ENCODE results near the gene AXIN1. TPM values are rescaled to one million over a fixed set of nuclear protein-coding genes. Genes with fewer than 3 reads are reported as not detected.
"Not testable (repeated sequence)": the region's sequence is repeated elsewhere in the genome, so short reads cannot be mapped to it uniquely, and the experiment has no call there.

AXIN1 gene
- total RNA-seq, 2 experiments from 2014 or later = 22.3 to 25.7 TPM

GRCh38 chr16:273547-274421, 78.7 kb downstream of the AXIN1 start:
- CTCF ChIA-PET = no interaction called here
- no peaks in the 10 kb centered on the region for H3K36me3 Mint-ChIP-seq
- peaks cover 1% of the 10 kb centered on the region for H3K4me1 Mint-ChIP-seq
- DNase-seq (no peak), ATAC-seq (no peak)
- peaks cover 24% of the 10 kb centered on the region for H3K27me3 Mint-ChIP-seq
- H3K4me3 Mint-ChIP-seq = no peak overlapping the region
- H3K27ac Mint-ChIP-seq = no peak overlapping the region
- no peaks in the 10 kb centered on the region for H3K9me3 Mint-ChIP-seq (ENCODE audit: low read depth)

GRCh38 chr16:272633-273546, 79.6 kb downstream of the AXIN1 start:
- Mint-ChIP-seq H3K27ac (no peak overlapping the region), H3K9me3 (ENCODE audit: low read depth) (no peaks in the 10 kb centered on the region), H3K4me1 (no peaks in the 10 kb centered on the region), H3K36me3 (no peaks in the 10 kb centered on the region), H3K4me3 (no peak overlapping the region), H3K27me3 (peaks cover 19% of the 10 kb centered on the region)
- ATAC-seq = no peak
- CTCF ChIA-PET = no interaction called here
- no peak for DNase-seq

GRCh38 chr16:270381-271255, 81.9 kb downstream of the AXIN1 start:
- DNase-seq = peak; percentile 38
- ATAC-seq = no peak
- no peak overlapping the region for H3K27ac Mint-ChIP-seq
- CTCF ChIA-PET = no interaction called here
- no peaks in the 10 kb centered on the region for H3K36me3 Mint-ChIP-seq
- H3K4me3 Mint-ChIP-seq = no peak overlapping the region
- H3K4me1 Mint-ChIP-seq = no peaks in the 10 kb centered on the region
- peaks cover 6% of the 10 kb centered on the region for H3K27me3 Mint-ChIP-seq
- peaks cover 2% of the 10 kb centered on the region for H3K9me3 Mint-ChIP-seq (ENCODE audit: low read depth)

DNA sequence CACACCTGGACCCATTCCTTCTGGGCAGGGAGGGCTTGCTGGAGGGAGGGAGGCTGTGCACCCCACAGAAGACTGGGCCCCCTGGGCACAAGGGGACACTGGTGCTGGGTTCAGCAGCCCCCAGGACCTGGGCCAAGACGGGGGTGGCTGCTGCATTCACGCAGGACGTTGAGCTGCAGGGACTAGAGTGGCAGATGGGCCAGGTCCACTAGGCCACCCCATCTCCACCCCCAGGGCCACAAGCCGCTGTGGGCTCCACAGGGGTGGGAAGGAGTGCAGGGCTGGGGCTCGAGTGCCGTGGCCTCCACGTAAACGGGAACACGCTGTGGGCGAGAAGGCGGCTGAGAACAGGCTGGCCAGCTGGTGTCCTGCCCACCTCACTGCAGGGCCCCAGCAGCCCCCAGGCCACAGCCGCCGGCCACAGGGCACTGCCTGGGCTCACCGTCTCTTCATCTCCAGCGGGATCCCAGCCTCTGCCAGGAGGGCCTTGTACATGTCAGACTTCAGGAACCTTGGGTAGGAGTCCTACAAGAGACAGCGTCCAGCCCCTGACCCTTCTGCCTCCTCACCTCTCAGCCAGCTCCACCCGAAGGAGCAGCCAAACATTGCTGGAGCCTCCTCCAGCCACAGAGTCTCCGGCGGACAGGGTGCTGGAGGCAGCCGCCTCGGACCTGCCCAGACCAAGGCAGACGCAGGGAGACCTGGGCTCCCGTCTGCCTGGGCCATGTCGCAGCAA, 83.3 kb downstream of the AXIN1 start:
- Mint-ChIP-seq H3K9me3 (ENCODE audit: low read depth) (peaks cover 2% of the 10 kb centered on the region), H3K4me3 (no peak overlapping the region), H3K4me1 (no peaks in the 10 kb centered on the region), H3K27ac (no peak overlapping the region), H3K27me3 (no peaks in the 10 kb centered on the region), H3K36me3 (no peaks in the 10 kb centered on the region)
- CTCF ChIA-PET = no interaction called here
- no peak for ATAC-seq
- DNase-seq = peak; percentile 37

- CTCF ChIA-PET = no interaction called here
- H3K27me3 Mint-ChIP-seq = no peaks in the 10 kb centered on the region
- no peak overlapping the region for H3K27ac Mint-ChIP-seq
- H3K4me1 Mint-ChIP-seq = no peaks in the 10 kb centered on the region
- no peaks in the 10 kb centered on the region for H3K36me3 Mint-ChIP-seq
- no peak overlapping the region for H3K4me3 Mint-ChIP-seq
- no peak for DNase-seq
- H3K9me3 Mint-ChIP-seq (ENCODE audit: low read depth) = peaks cover 2% of the 10 kb centered on the region
- ATAC-seq = no peak
These were observed 84.1 kb downstream of the AXIN1 start for GRCh38 chr16:268141-269053.

GRCh38 chr16:267562-267961, 85.0 kb downstream of the AXIN1 start:
- H3K9me3 Mint-ChIP-seq (ENCODE audit: low read depth); DNase-seq; H3K4me1 Mint-ChIP-seq; H3K4me3 Mint-ChIP-seq; ATAC-seq; H3K27me3 Mint-ChIP-seq; CTCF ChIA-PET; H3K27ac Mint-ChIP-seq; H3K36me3 Mint-ChIP-seq: not testable (repeated sequence)

- H3K4me3 Mint-ChIP-seq = no peak overlapping the region
- peaks cover 2% of the 10 kb centered on the region for H3K9me3 Mint-ChIP-seq (ENCODE audit: low read depth)
- ATAC-seq (no peak), DNase-seq (no peak)
- no peaks in the 10 kb centered on the region for H3K4me1 Mint-ChIP-seq
- no peaks in the 10 kb centered on the region for H3K36me3 Mint-ChIP-seq
- CTCF ChIA-PET = interaction anchor here (0.9 kb wide), 1 partner anchor 11 kb away, joined by 3 read pairs; no protein-coding TSS in a partner anchor
- H3K27ac Mint-ChIP-seq = no peak overlapping the region
- no peaks in the 10 kb centered on the region for H3K27me3 Mint-ChIP-seq
These were observed 86.0 kb downstream of the AXIN1 start for GRCh38 chr16:266258-267164.

GRCh38 chr16:265711-266110, 86.8 kb downstream of the AXIN1 start:
- CTCF ChIA-PET = interaction anchor here (0.9 kb wide), 1 partner anchor 10 kb away, joined by 3 read pairs; no protein-coding TSS in a partner anchor
- no peaks in the 10 kb centered on the region for H3K4me1 Mint-ChIP-seq
- H3K27me3 Mint-ChIP-seq = no peaks in the 10 kb centered on the region
- no peak overlapping the region for H3K4me3 Mint-ChIP-seq
- ATAC-seq (no peak), DNase-seq (no peak)
- H3K9me3 Mint-ChIP-seq (ENCODE audit: low read depth) = peaks cover 2% of the 10 kb centered on the region
- H3K36me3 Mint-ChIP-seq = no peaks in the 10 kb centered on the region
- no peak overlapping the region for H3K27ac Mint-ChIP-seq

DNA sequence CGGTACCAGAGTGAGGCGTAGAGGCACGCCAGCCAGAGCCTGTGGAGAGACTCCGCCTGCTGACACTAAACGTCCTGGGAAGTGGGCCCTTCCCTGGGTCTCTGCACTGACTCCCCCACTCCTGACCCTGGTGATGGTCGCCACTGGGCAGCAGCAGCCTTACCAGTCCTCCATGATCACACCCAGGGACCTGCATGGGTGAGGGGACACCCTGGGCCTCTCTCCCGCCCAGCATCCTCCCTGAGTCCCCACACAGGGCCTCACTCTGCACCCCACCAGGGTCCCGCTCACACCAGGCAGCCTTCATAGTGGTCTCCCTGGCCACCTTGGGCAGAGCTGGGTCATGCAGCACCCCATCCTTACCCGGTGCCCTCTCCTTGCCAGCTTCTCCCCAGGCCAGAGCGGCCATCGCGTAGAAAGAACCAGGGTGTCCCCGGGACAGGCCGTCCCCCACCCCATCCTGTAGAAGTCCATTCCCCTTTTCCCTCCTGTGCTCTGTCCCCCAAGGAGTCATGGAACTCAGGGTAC, 87.5 kb downstream of the AXIN1 start:
- H3K27me3 Mint-ChIP-seq = no peaks in the 10 kb centered on the region
- ATAC-seq (no peak), DNase-seq (no peak)
- CTCF ChIA-PET = interaction anchor here (0.9 kb wide), 1 partner anchor 10 kb away, joined by 3 read pairs; no protein-coding TSS in a partner anchor
- H3K9me3 Mint-ChIP-seq (ENCODE audit: low read depth) = peaks cover 2% of the 10 kb centered on the region
- H3K27ac Mint-ChIP-seq = no peak overlapping the region
- H3K4me1 Mint-ChIP-seq = no peaks in the 10 kb centered on the region
- H3K4me3 Mint-ChIP-seq = no peak overlapping the region
- no peaks in the 10 kb centered on the region for H3K36me3 Mint-ChIP-seq

DNA sequence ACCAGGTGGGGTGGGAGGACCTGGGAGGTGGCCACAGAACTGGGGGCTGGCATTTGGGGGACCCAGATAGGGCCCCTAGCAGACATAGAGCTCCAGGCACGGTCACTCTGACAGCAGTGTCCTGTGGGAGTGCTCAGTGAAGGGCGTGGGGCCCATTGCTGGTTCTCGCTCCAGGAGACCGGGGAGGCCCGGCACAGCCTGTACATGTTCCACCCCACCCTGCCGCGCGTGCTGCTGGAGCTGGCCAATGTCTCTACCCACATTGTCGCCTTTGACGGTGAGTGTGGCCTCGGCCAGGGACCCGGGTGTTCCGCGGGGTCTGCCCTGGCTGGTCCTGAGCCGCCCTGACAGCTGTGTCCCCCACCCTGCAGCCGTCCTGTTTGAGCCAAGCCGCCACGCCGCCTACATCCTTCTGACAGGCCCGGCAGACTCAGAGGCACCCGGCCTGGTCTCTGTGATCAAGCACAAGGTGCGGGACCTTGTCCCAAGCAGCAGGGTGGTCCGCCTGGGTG, 88.0 kb downstream of the AXIN1 start:
- Mint-ChIP-seq H3K27me3 (no peaks in the 10 kb centered on the region), H3K36me3 (no peaks in the 10 kb centered on the region), H3K4me1 (no peaks in the 10 kb centered on the region), H3K9me3 (ENCODE audit: low read depth) (peaks cover 2% of the 10 kb centered on the region), H3K4me3 (no peak overlapping the region), H3K27ac (no peak overlapping the region)
- CTCF ChIA-PET = no interaction called here
- ATAC-seq (no peak), DNase-seq (no peak)

DNA sequence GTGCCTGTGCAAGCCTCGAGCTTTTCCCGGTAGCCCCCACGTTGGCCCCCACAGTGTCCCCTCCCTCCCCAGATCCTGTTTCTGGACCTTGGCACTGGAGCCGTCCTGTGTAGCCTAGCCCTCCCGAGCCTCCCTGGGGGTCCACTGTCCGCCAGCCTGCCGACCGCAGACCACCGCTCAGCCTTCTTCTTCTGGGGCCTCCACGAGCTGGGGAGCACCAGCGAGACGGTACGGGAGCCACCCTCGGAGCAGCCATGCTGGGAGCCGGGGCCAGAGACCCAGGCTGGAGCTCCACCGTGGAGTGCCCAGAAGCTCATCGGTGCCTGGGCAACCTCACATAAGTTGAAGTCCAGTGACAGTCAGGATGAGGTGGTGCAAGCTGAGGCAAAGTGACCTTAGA, 88.6 kb downstream of the AXIN1 start:
- no peaks in the 10 kb centered on the region for H3K27me3 Mint-ChIP-seq
- H3K9me3 Mint-ChIP-seq (ENCODE audit: low read depth) = peaks cover 2% of the 10 kb centered on the region
- H3K4me1 Mint-ChIP-seq = peaks cover 5% of the 10 kb centered on the region
- DNase-seq (no peak), ATAC-seq (no peak)
- CTCF ChIA-PET = no interaction called here
- H3K36me3 Mint-ChIP-seq = no peaks in the 10 kb centered on the region
- H3K4me3 Mint-ChIP-seq = no peak overlapping the region
- H3K27ac Mint-ChIP-seq = no peak overlapping the region
